Loucy (cell line): ENCODE data around the gene DOCK3.

Source experiments
- H2AFZ ChIP-seq: fragments of 200-600 bp; sonication (generic); 2 replicates; pipeline ENCODE4 v1.6.0; 2016; ENCODE audit warnings: antibody characterized with exemption, mild to moderate bottlenecking, low read length, moderate library complexity
- H3F3A ChIP-seq: fragments of 200-600 bp; 2 replicates; pipeline ENCODE4 v1.6.0; 2016; ENCODE audit warnings: antibody characterized with exemption, low read depth, mild to moderate bottlenecking
- H3K27me3 ChIP-seq: fragments of 200-600 bp; sonication (generic); 2 replicates; pipeline ENCODE4 v1.6.1; 2014; ENCODE audit warnings: low read length, mild to moderate bottlenecking; ENCODE audit not compliant: insufficient read depth, poor library complexity, severe bottlenecking
- H3K36me3 ChIP-seq: fragments of 200-600 bp; sonication (generic); 2 replicates; pipeline ENCODE4 v1.6.1; 2016; ENCODE audit warnings: low read length; ENCODE audit not compliant: insufficient read depth
- H3K4me1 ChIP-seq: fragments of 200-600 bp; sonication (generic); 2 replicates; pipeline ENCODE4 v1.5.1; 2014; ENCODE audit warnings: low read length, mild to moderate bottlenecking; ENCODE audit not compliant: insufficient read depth, poor library complexity, severe bottlenecking
- H3K4me2 ChIP-seq: fragments of 200-600 bp; sonication (generic); 2 replicates; pipeline ENCODE4 v1.6.0; 2014; ENCODE audit warnings: antibody characterized with exemption, low read length, low read depth, mild to moderate bottlenecking; ENCODE audit not compliant: poor library complexity, severe bottlenecking
- H3K4me3 ChIP-seq: fragments of 200-600 bp; sonication (generic); 2 replicates; pipeline ENCODE4 v1.5.1; 2014; ENCODE audit warnings: low read length, mild to moderate bottlenecking, mixed read lengths; ENCODE audit not compliant: poor library complexity, severe bottlenecking
- H3K79me2 ChIP-seq: fragments of 200-600 bp; sonication (generic); 2 replicates; pipeline ENCODE4 v1.6.1; 2014; ENCODE audit warnings: low read length; ENCODE audit not compliant: insufficient read depth
- H3K9ac ChIP-seq: fragments of 200-600 bp; sonication (generic); 2 replicates; pipeline ENCODE4 v1.6.0; 2014; ENCODE audit warnings: mild to moderate bottlenecking, low read depth, low read length, moderate library complexity; ENCODE audit not compliant: poor library complexity, severe bottlenecking
- H3K9me2 ChIP-seq: fragments of 200-600 bp; sonication (generic); replicated peaks from 2 replicates; pipeline ENCODE4 v1.6.1; 2016; ENCODE audit warnings: low read depth, low read length, mixed read lengths
- H3K9me3 ChIP-seq: fragments of 200-600 bp; sonication (generic); 2 replicates; pipeline ENCODE4 v1.6.1; 2014; ENCODE audit warnings: mild to moderate bottlenecking, antibody characterized with exemption, low read length, low read depth; ENCODE audit not compliant: insufficient read depth
- H4K20me1 ChIP-seq: fragments of 200-600 bp; sonication (generic); 2 replicates; pipeline ENCODE4 v1.6.0; 2014; ENCODE audit warnings: antibody characterized with exemption, low read length, mild to moderate bottlenecking; ENCODE audit not compliant: insufficient read depth, poor library complexity, severe bottlenecking
- CTCF ChIP-seq: fragments of 200-600 bp; sonication (generic); conservative IDR thresholded peaks from 2 replicates; pipeline ENCODE4 v1.5.1; 2014; ENCODE audit warnings: mild to moderate bottlenecking, antibody characterized with exemption, low read length
- EZH2phosphoT487 ChIP-seq: fragments of 200-600 bp; IDR thresholded peaks from 2 replicates; pipeline ENCODE4 v1.6.1; 2018; ENCODE audit warnings: antibody characterized with exemption, mild to moderate bottlenecking, moderate library complexity, borderline replicate concordance

DOCK3 gene

GRCh38 chr3:51044982-51045381 lies 370.3 kb downstream of the DOCK3 start:
- Histone ChIP-seq H3K79me2 (no peaks in the 10 kb centered on the region), H3K4me3 (no peak overlapping the region), H3K36me3 (no peaks in the 10 kb centered on the region), H3K27me3 (no peaks in the 10 kb centered on the region), H3K4me1 (no peaks in the 10 kb centered on the region), H3K9me3 (no peaks in the 10 kb centered on the region), H2AFZ (no peak overlapping the region), H3K9ac (no peak overlapping the region), H4K20me1 (no peaks in the 10 kb centered on the region), H3K9me2 (no peaks in the 10 kb centered on the region), H3K4me2 (no peak overlapping the region), H3F3A (no peaks in the 10 kb centered on the region)
- no peak for TF ChIP-seq CTCF
- no peak for TF ChIP-seq EZH2phosphoT487

- Histone ChIP-seq H2AFZ (no peak overlapping the region), H3K4me2 (no peak overlapping the region), H3F3A (no peaks in the 10 kb centered on the region), H4K20me1 (no peaks in the 10 kb centered on the region), H3K9me2 (no peaks in the 10 kb centered on the region), H3K4me3 (no peak overlapping the region), H3K27me3 (no peaks in the 10 kb centered on the region), H3K36me3 (no peaks in the 10 kb centered on the region), H3K9ac (no peak overlapping the region), H3K9me3 (no peaks in the 10 kb centered on the region), H3K4me1 (no peaks in the 10 kb centered on the region), H3K79me2 (no peaks in the 10 kb centered on the region)
- TF ChIP-seq EZH2phosphoT487 (no peak), CTCF (no peak)
Observed at GRCh38 chr3:51052562-51052961, 377.8 kb downstream of the DOCK3 start.

- Histone ChIP-seq H3K4me1 (no peaks in the 10 kb centered on the region), H3K27me3 (no peaks in the 10 kb centered on the region), H3K36me3 (no peaks in the 10 kb centered on the region), H3K9me3 (no peaks in the 10 kb centered on the region), H3K9ac (no peak overlapping the region), H3K4me3 (no peak overlapping the region), H3K79me2 (no peaks in the 10 kb centered on the region), H3K9me2 (no peaks in the 10 kb centered on the region), H2AFZ (no peak overlapping the region), H3K4me2 (no peak overlapping the region), H3F3A (no peaks in the 10 kb centered on the region), H4K20me1 (no peaks in the 10 kb centered on the region)
- TF ChIP-seq CTCF, result no peak
Observed at GRCh38 chr3:51057121-51057520, 382.4 kb downstream of the DOCK3 start.
